ENCODE data around the gene URB2.

- TF ChIP-seq POLR2A (IDR thresholded peaks at IDR 0.05) (no peak), CTCF (IDR thresholded peaks at IDR 0.05) (no peak)
Measured at GRCh38 chr1:229641306-229641705, 15.3 kb downstream of the URB2 start.
